Measurements from ENCODE around the gene CYP39A1. TPM values are rescaled to one million over a fixed set of nuclear protein-coding genes. Genes with fewer than 3 reads are reported as not detected.

Gene CYP39A1
- total RNA-seq, 1 experiment from 2014 or later: 0.54 TPM

DNA sequence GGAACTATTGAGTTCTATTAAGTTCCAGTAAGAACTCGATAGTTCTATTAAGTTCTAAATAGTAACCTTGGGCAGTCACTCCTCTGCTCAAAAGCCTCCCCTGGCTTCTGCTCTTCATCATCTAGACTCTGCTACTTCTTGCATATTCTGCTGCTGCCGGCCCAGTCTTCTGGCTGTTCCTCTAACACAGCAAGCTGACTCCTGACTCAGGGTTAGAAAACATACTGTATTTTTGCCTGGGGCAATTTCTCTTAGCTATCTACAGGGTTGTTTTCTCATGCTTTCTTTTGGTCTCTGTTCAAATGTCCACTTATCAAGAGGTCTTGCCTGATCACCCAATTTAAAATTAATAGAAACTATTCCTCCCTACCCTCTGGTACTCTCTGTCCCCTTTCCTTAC is 14.8 kb upstream of the CYP39A1 start:
- intact Hi-C loops (cut with micrococcal nuclease): no loop called here
- BruUV-seq (replicated peaks): no TSS peak
- ATAC-seq (no peak), DNase-seq (ENCODE audit: low read depth, low spot score) (no peak)
- TF ChIP-seq, protein P1, sequence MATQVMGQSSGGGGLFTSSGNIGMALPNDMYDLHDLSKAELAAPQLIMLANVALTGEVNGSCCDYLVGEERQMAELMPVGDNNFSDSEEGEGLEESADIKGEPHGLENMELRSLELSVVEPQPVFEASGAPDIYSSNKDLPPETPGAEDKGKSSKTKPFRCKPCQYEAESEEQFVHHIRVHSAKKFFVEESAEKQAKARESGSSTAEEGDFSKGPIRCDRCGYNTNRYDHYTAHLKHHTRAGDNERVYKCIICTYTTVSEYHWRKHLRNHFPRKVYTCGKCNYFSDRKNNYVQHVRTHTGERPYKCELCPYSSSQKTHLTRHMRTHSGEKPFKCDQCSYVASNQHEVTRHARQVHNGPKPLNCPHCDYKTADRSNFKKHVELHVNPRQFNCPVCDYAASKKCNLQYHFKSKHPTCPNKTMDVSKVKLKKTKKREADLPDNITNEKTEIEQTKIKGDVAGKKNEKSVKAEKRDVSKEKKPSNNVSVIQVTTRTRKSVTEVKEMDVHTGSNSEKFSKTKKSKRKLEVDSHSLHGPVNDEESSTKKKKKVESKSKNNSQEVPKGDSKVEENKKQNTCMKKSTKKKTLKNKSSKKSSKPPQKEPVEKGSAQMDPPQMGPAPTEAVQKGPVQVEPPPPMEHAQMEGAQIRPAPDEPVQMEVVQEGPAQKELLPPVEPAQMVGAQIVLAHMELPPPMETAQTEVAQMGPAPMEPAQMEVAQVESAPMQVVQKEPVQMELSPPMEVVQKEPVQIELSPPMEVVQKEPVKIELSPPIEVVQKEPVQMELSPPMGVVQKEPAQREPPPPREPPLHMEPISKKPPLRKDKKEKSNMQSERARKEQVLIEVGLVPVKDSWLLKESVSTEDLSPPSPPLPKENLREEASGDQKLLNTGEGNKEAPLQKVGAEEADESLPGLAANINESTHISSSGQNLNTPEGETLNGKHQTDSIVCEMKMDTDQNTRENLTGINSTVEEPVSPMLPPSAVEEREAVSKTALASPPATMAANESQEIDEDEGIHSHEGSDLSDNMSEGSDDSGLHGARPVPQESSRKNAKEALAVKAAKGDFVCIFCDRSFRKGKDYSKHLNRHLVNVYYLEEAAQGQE (IDR thresholded peaks at IDR 0.05; ENCODE audit: low read depth): no peak
- TF ChIP-seq SIN3A (IDR thresholded peaks at IDR 0.05; ENCODE audit: low read depth) (no peak), POLR2A (IDR thresholded peaks at IDR 0.05; ENCODE audit: borderline replicate concordance, extremely low read depth, insufficient read depth, insufficient read length) (no peak), CEBPB (IDR thresholded peaks at IDR 0.05; ENCODE audit: low read depth) (no peak), JUND (IDR thresholded peaks at IDR 0.05) (no peak), CTCF (IDR thresholded peaks at IDR 0.05 in 2 of 3, conservative IDR thresholded peaks at IDR 0.05 in 1 of 3; ENCODE audit: borderline replicate concordance in 1 of 3, insufficient read depth in 1 of 3, low read depth in 2 of 3, low read length in 2 of 3) (no peak), EZH2phosphoT487 (IDR thresholded peaks at IDR 0.05; ENCODE audit: borderline replicate concordance) (no peak), ATF3 (IDR thresholded peaks at IDR 0.05) (no peak), SP1 (IDR thresholded peaks at IDR 0.05; ENCODE audit: low read depth) (no peak), POLR2AphosphoS5 (IDR thresholded peaks at IDR 0.05; ENCODE audit: low read depth, low read length) (no peak), SRF (IDR thresholded peaks at IDR 0.05; ENCODE audit: low read depth) (no peak), EGR1 (IDR thresholded peaks at IDR 0.05; ENCODE audit: low read depth) (no peak), YY1 (IDR thresholded peaks at IDR 0.05; ENCODE audit: extremely low read depth, insufficient replicate concordance, low read depth, low read length) (no peak), FOSL1 (IDR thresholded peaks at IDR 0.05; ENCODE audit: low read depth) (no peak), CBX3 (IDR thresholded peaks at IDR 0.05; ENCODE audit: low read depth) (no peak), EZH2 (IDR thresholded peaks at IDR 0.05) (no peak), MAX (IDR thresholded peaks at IDR 0.05) (no peak), ZBTB33 (IDR thresholded peaks at IDR 0.05; ENCODE audit: extremely low read depth, insufficient replicate concordance, low read length) (no peak), RAD21 (IDR thresholded peaks at IDR 0.05; ENCODE audit: low read depth) (no peak)
- Histone ChIP-seq H3K27me3 (ENCODE audit: insufficient read depth, low read length) (no peaks in the 10 kb centered on the region), H3K4me3 (replicated peaks in 1 of 2; ENCODE audit: low read depth in 1 of 2, low read length in 2 of 2) (no peak overlapping the region), H3K9me3 (ENCODE audit: control insufficient read depth in 1 of 2, insufficient read depth in 1 of 2, low read depth in 1 of 2, low read length in 2 of 2) (no peaks in the 10 kb centered on the region), H3K4me2 (ENCODE audit: low read length) (no peak overlapping the region), H2AFZ (ENCODE audit: low read depth, low read length, poor library complexity, severe bottlenecking) (no peak overlapping the region), H3K27ac (ENCODE audit: low read depth, low read length) (no peak overlapping the region), H3K9me2 (ENCODE audit: insufficient read depth) (no peaks in the 10 kb centered on the region), H3K9ac (ENCODE audit: low read length) (no peak overlapping the region), H4K20me1 (ENCODE audit: insufficient read depth) (no peaks in the 10 kb centered on the region), H3K79me2 (ENCODE audit: insufficient read depth, low read length) (no peaks in the 10 kb centered on the region), H3K4me1 (ENCODE audit: control insufficient read depth in 1 of 2, insufficient read depth in 2 of 2, low read length in 2 of 2) (no peaks in the 10 kb centered on the region), H3K36me3 (ENCODE audit: control insufficient read depth in 1 of 2, insufficient read depth in 2 of 2, low read length in 2 of 2) (no peaks in the 10 kb centered on the region)
- ChIA-PET CTCF (interaction anchor here (1.3 kb wide), 1 partner anchor 12 kb away, joined by 4 read pairs; no protein-coding TSS in a partner anchor), POLR2A (no interaction called here), RAD21 (ENCODE audit: low non-redundant PET in 1 of 2, low total read pairs in 2 of 2, uncharacterized antibody in 2 of 2, unreplicated experiment in 2 of 2) (no interaction called here)
